Liver (tissue), 9 donors: Measurements from ENCODE around the gene SH3TC2. TPM values are rescaled to one million over a fixed set of nuclear protein-coding genes. Genes with fewer than 3 reads are reported as not detected.

ENCODE experiments used
- DNase-seq: peaks from one replicate; pipeline ENCODE4 v3.0.0-alpha.2; 2017; ENCODE audit warnings: low spot score
- H3K27ac ChIP-seq, 2 donors: one replicate each; pipeline ENCODE4 v1.7.0; 2013; ENCODE audit warnings: inconsistent platforms in 2 of 2, low read length in 2 of 2, control low read depth in 1 of 2, low read depth in 1 of 2, mild to moderate bottlenecking in 1 of 2
- H3K27me3 ChIP-seq, 4 donors: one replicate each; pipeline versions ENCODE4 v1.6.1 to v1.7.0; 2013; ENCODE audit warnings: low read length in 3 of 4, inconsistent platforms in 1 of 4, mild to moderate bottlenecking in 1 of 4, moderate library complexity in 1 of 4; ENCODE audit not compliant: control insufficient read depth in 4 of 4, insufficient read depth in 4 of 4
- H3K36me3 ChIP-seq, 4 donors: one replicate each; pipeline versions ENCODE4 v1.6.1 to v1.7.0; 2013; ENCODE audit warnings: low read length in 3 of 4, mild to moderate bottlenecking in 3 of 4, low read depth in 1 of 4, moderate library complexity in 1 of 4; ENCODE audit not compliant: control insufficient read depth in 4 of 4, insufficient read depth in 3 of 4
- H3K4me1 ChIP-seq, 4 donors: one replicate each; pipeline versions ENCODE4 v1.6.1 to v1.7.0; 2013; ENCODE audit warnings: low read length in 3 of 4, mild to moderate bottlenecking in 3 of 4, moderate library complexity in 1 of 4; ENCODE audit not compliant: control insufficient read depth in 4 of 4, insufficient read depth in 4 of 4
- H3K4me3 ChIP-seq, 3 donors: one replicate each; pipeline versions ENCODE4 v1.6.1 to v1.7.0; 2013; ENCODE audit warnings: low read length in 3 of 3, control low read depth in 1 of 3, low read depth in 1 of 3, mild to moderate bottlenecking in 1 of 3
- H3K9ac ChIP-seq, 2 donors: one replicate each; pipeline ENCODE4 v1.7.0; 2013; ENCODE audit warnings: low read length in 2 of 2, mild to moderate bottlenecking in 2 of 2, moderate library complexity in 2 of 2, control low read depth in 1 of 2, low read depth in 1 of 2
- H3K9me3 ChIP-seq, 4 donors: one replicate each; pipeline versions ENCODE4 v1.6.1 to v1.7.0; 2013; ENCODE audit warnings: low read length in 3 of 4; ENCODE audit not compliant: control insufficient read depth in 4 of 4
- EGR1 ChIP-seq, 2 donors: IDR thresholded peaks; 2 replicates each; pipeline ENCODE4 v1.6.1; 2016 to 2018; ENCODE audit warnings: antibody characterized with exemption in 2 of 2, low read depth in 2 of 2
- FOXA1 ChIP-seq: IDR thresholded peaks from 2 replicates; pipeline ENCODE4 v1.6.1; 2016; ENCODE audit warnings: antibody characterized with exemption
- FOXA2 ChIP-seq: IDR thresholded peaks from 2 replicates; pipeline ENCODE4 v1.6.1; 2016; ENCODE audit warnings: antibody characterized with exemption
- GABPA ChIP-seq, 2 donors: IDR thresholded peaks in 1 of 2; conservative IDR thresholded peaks in 1 of 2; 2 replicates each; pipeline ENCODE4 v1.6.1; 2016; ENCODE audit warnings: antibody characterized with exemption in 2 of 2, mild to moderate bottlenecking in 1 of 2, moderate library complexity in 1 of 2
- HNF4A ChIP-seq, 2 donors: conservative IDR thresholded peaks; 2 replicates each; pipeline ENCODE4 v1.6.1; 2016; ENCODE audit warnings: antibody characterized with exemption in 2 of 2, mild to moderate bottlenecking in 2 of 2
- HNF4G ChIP-seq: IDR thresholded peaks from 2 replicates; pipeline ENCODE4 v1.6.1; 2016; ENCODE audit warnings: antibody characterized with exemption
- JUND ChIP-seq, 2 donors: IDR thresholded peaks; 2 replicates each; pipeline ENCODE4 v1.6.1; 2016; ENCODE audit warnings: antibody characterized with exemption in 2 of 2
- MAX ChIP-seq: IDR thresholded peaks from 2 replicates; pipeline ENCODE4 v1.6.1; 2016; ENCODE audit warnings: antibody characterized with exemption
- NR2F2 ChIP-seq: IDR thresholded peaks from 2 replicates; pipeline ENCODE4 v1.6.1; 2016; ENCODE audit warnings: antibody characterized with exemption
- RAD21 ChIP-seq, 2 donors: IDR thresholded peaks; 2 replicates each; pipeline ENCODE4 v1.6.1; 2016; ENCODE audit warnings: antibody characterized with exemption in 2 of 2, mild to moderate bottlenecking in 2 of 2
- RXRA ChIP-seq, 2 donors: IDR thresholded peaks; 2 replicates each; pipeline ENCODE4 v1.6.1; 2017 to 2018; ENCODE audit warnings: antibody characterized with exemption in 2 of 2, mild to moderate bottlenecking in 1 of 2
- SP1 ChIP-seq: IDR thresholded peaks from 2 replicates; pipeline ENCODE4 v1.6.1; 2018; ENCODE audit warnings: antibody characterized with exemption, mild to moderate bottlenecking
- TAF1 ChIP-seq: conservative IDR thresholded peaks from 2 replicates; pipeline ENCODE4 v1.6.1; 2016; ENCODE audit warnings: antibody characterized with exemption, mild to moderate bottlenecking
- ZBTB33 ChIP-seq: IDR thresholded peaks from 2 replicates; pipeline ENCODE4 v1.6.1; 2016; ENCODE audit warnings: antibody characterized with exemption
- whole genome bisulfite sequencing: extraction: QIAGEN DNeasy Blood & Tissue Kit; methylation state at CpG from one replicate; pipeline ENCODE4 v1.1.7; 2013; 5-methylcytosine and 5-hydroxymethylcytosine counted together
- polyA plus RNA-seq, 2 donors: library from polyadenylated mRNA; stranded (reverse) in 1 of 2; unstranded in 1 of 2; fragments of 200-250 nt in 1 of 2; fragments of >200 nt in 1 of 2; fragmentation: Nextera tagmentation in 1 of 2; extraction: Ambion mirVana in 1 of 2; gene quantifications; one replicate each; pipeline versions ENCODE4 v1.2.1 to v1.2.3, GENCODE V29; 2013 to 2015
- total RNA-seq, 2 donors: library from RNA; depleted of rRNA; stranded (reverse); fragments of >200 nt; gene quantifications; one replicate each; pipeline ENCODE4 v1.2.3, GENCODE V29; 2014
- TF ChIP-seq, protein P1 (sequence below): IDR thresholded peaks from 2 replicates; pipeline ENCODE4 v1.6.1; 2016; ENCODE audit warnings: antibody characterized with exemption
- TF ChIP-seq, protein P2 (sequence below): IDR thresholded peaks from 2 replicates; pipeline ENCODE4 v1.6.1; 2016; ENCODE audit warnings: antibody characterized with exemption, mild to moderate bottlenecking
- donor health status: healthy.
- donor health status: healthy.
- donor health status: healthy.
- donor health status: healthy.
- donor health status: healthy.

Gene SH3TC2
- total and polyA plus RNA-seq, 4 donors: 0.31 to 6.2 (median 0.57) TPM

- no peak for DNase-seq
- 84% methylated on average over 1 of the region's 1 CpG for WGBS
- Histone ChIP-seq H3K9me3 (no peaks in the 10 kb centered on the region), H3K27me3 (no peaks in the 10 kb centered on the region), H3K9ac (no peak overlapping the region), H3K36me3 (no peaks in the 10 kb centered on the region), H3K27ac (no peak overlapping the region), H3K4me3 (no peak overlapping the region), H3K4me1 (peaks cover 3 to 26% (median 16%) of the 10 kb centered on the region in 4 donors)
- TF ChIP-seq HNF4G: no peak
- TF ChIP-seq, protein P1, sequence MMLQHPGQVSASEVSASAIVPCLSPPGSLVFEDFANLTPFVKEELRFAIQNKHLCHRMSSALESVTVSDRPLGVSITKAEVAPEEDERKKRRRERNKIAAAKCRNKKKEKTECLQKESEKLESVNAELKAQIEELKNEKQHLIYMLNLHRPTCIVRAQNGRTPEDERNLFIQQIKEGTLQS: no peak
- no peak for TF ChIP-seq ZBTB33
- no peak for TF ChIP-seq JUND (IDR thresholded peaks at IDR 0.05)
- TF ChIP-seq RAD21 (IDR thresholded peaks at IDR 0.05): no peak
- no peak for TF ChIP-seq GABPA (IDR thresholded peaks at IDR 0.05 in 1 of 2, conservative IDR thresholded peaks at IDR 0.05 in 1 of 2)
- TF ChIP-seq RXRA (IDR thresholded peaks at IDR 0.05): no peak
- TF ChIP-seq, protein P2, sequence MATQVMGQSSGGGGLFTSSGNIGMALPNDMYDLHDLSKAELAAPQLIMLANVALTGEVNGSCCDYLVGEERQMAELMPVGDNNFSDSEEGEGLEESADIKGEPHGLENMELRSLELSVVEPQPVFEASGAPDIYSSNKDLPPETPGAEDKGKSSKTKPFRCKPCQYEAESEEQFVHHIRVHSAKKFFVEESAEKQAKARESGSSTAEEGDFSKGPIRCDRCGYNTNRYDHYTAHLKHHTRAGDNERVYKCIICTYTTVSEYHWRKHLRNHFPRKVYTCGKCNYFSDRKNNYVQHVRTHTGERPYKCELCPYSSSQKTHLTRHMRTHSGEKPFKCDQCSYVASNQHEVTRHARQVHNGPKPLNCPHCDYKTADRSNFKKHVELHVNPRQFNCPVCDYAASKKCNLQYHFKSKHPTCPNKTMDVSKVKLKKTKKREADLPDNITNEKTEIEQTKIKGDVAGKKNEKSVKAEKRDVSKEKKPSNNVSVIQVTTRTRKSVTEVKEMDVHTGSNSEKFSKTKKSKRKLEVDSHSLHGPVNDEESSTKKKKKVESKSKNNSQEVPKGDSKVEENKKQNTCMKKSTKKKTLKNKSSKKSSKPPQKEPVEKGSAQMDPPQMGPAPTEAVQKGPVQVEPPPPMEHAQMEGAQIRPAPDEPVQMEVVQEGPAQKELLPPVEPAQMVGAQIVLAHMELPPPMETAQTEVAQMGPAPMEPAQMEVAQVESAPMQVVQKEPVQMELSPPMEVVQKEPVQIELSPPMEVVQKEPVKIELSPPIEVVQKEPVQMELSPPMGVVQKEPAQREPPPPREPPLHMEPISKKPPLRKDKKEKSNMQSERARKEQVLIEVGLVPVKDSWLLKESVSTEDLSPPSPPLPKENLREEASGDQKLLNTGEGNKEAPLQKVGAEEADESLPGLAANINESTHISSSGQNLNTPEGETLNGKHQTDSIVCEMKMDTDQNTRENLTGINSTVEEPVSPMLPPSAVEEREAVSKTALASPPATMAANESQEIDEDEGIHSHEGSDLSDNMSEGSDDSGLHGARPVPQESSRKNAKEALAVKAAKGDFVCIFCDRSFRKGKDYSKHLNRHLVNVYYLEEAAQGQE: no peak
- no peak for TF ChIP-seq FOXA2
- no peak for TF ChIP-seq HNF4A (conservative IDR thresholded peaks at IDR 0.05)
- no peak for TF ChIP-seq SP1
- no peak for TF ChIP-seq FOXA1
- TF ChIP-seq MAX: no peak
- TF ChIP-seq NR2F2: no peak
- TF ChIP-seq TAF1: no peak
Measured at GRCh38 chr5:149017636-149018035, 45.2 kb downstream of the SH3TC2 start.

- Histone ChIP-seq H3K9me3 (no peaks in the 10 kb centered on the region), H3K27ac (no peak overlapping the region), H3K4me1 (peaks cover 3 to 26% (median 16%) of the 10 kb centered on the region in 4 donors), H3K27me3 (no peaks in the 10 kb centered on the region), H3K4me3 (no peak overlapping the region), H3K9ac (no peak overlapping the region), H3K36me3 (no peaks in the 10 kb centered on the region)
- no peak for TF ChIP-seq HNF4G
- no peak for TF ChIP-seq GABPA (IDR thresholded peaks at IDR 0.05 in 1 of 2, conservative IDR thresholded peaks at IDR 0.05 in 1 of 2)
- TF ChIP-seq FOXA2: no peak
- no peak for TF ChIP-seq RXRA (IDR thresholded peaks at IDR 0.05)
- TF ChIP-seq MAX: no peak
- TF ChIP-seq JUND (IDR thresholded peaks at IDR 0.05): no peak
- no peak for TF ChIP-seq SP1
- TF ChIP-seq, protein P1: no peak
- no peak for TF ChIP-seq EGR1 (IDR thresholded peaks at IDR 0.05; ENCODE audit: low read depth in 2 of 2)
- no peak for TF ChIP-seq ZBTB33
- TF ChIP-seq FOXA1: no peak
- 84% methylated on average over 1 of the region's 1 CpG for whole genome bisulfite sequencing
- no peak for DNase-seq
Measured at GRCh38 chr5:149015561-149015960, 47.3 kb downstream of the SH3TC2 start.
